HepG2 (cell line): ENCODE data around the gene FAM111B. TPM values are rescaled to one million over a fixed set of nuclear protein-coding genes. Genes with fewer than 3 reads are reported as not detected.

ENCODE experiments used
- BORCS8-MEF2B ChIP-seq: sonication (generic); formaldehyde crosslinking; IDR thresholded peaks from 2 replicates; pipeline ENCODE4 v1.8.0; 2022; ENCODE audit warnings: mild to moderate bottlenecking, missing genetic modification reagents
- FOXK1 ChIP-seq: sonication (generic); formaldehyde crosslinking; IDR thresholded peaks from 2 replicates; pipeline ENCODE4 v1.4.0; 2020; ENCODE audit warnings: low read depth, missing genetic modification reagents, borderline replicate concordance
- HOXD1 ChIP-seq: sonication (generic); formaldehyde crosslinking; IDR thresholded peaks from 2 replicates; pipeline ENCODE4 v1.5.0; 2020; ENCODE audit warnings: missing genetic modification reagents
- JARID2 ChIP-seq: sonication (generic); formaldehyde crosslinking; IDR thresholded peaks from 2 replicates; pipeline ENCODE4 v1.8.1; 2023; ENCODE audit warnings: missing genetic modification reagents, inconsistent platforms; ENCODE audit not compliant: insufficient replicate concordance
- JUN ChIP-seq: sonication (generic); formaldehyde crosslinking; IDR thresholded peaks from 2 replicates; pipeline ENCODE4 v1.4.0; 2020; ENCODE audit warnings: mild to moderate bottlenecking, missing genetic modification reagents
- KDM2A ChIP-seq: sonication (generic); formaldehyde crosslinking; IDR thresholded peaks from 2 replicates; pipeline ENCODE4 v1.4.0; 2020; ENCODE audit warnings: low read depth, missing genetic modification reagents, borderline replicate concordance
- KDM3A ChIP-seq: IDR thresholded peaks from 2 replicates; pipeline ENCODE4 v1.6.1; 2018; ENCODE audit warnings: low read depth, missing compliant biosample characterization
- KLF16 ChIP-seq, 2 experiments: sonication (generic) in 1 of 2; formaldehyde crosslinking in 1 of 2; IDR thresholded peaks; 2 replicates each; pipeline versions ENCODE4 v1.6.1 to v1.8.0; 2016 to 2023; ENCODE audit warnings: missing genetic modification reagents in 2 of 2, missing compliant biosample characterization in 1 of 2
- MIXL1 ChIP-seq: IDR thresholded peaks from 2 replicates; pipeline ENCODE4 v1.6.1; 2016
- NFE2L1 ChIP-seq: sonication (generic); formaldehyde crosslinking; IDR thresholded peaks from 2 replicates; pipeline ENCODE4 v1.4.0; 2020; ENCODE audit warnings: missing genetic modification reagents, mild to moderate bottlenecking, borderline replicate concordance
- PCBP1 ChIP-seq: fragments of 200-400 bp; formaldehyde crosslinking; IDR thresholded peaks from 2 replicates; pipeline ENCODE4 v1.6.1; 2017; ENCODE audit warnings: mild to moderate bottlenecking, low read depth, low read length, borderline replicate concordance
- RBFOX2 ChIP-seq: fragments of 200-400 bp; formaldehyde crosslinking; IDR thresholded peaks from 2 replicates; pipeline ENCODE4 v1.6.1; 2017; ENCODE audit warnings: low read depth, mild to moderate bottlenecking, low read length
- SP4 ChIP-seq: sonication (generic); formaldehyde crosslinking; IDR thresholded peaks from 2 replicates; pipeline ENCODE4 v1.8.1; 2023; ENCODE audit warnings: mild to moderate bottlenecking, missing genetic modification reagents
- TBX2 ChIP-seq: sonication (generic); formaldehyde crosslinking; IDR thresholded peaks from 2 replicates; pipeline ENCODE4 v1.5.0; 2020; ENCODE audit warnings: missing genetic modification reagents, mild to moderate bottlenecking, borderline replicate concordance
- WIZ ChIP-seq: sonication (generic); formaldehyde crosslinking; IDR thresholded peaks from 2 replicates; pipeline ENCODE4 v1.5.1; 2020; ENCODE audit warnings: mild to moderate bottlenecking, missing genetic modification reagents
- ZFP36L2 ChIP-seq: sonication (generic); formaldehyde crosslinking; IDR thresholded peaks from 2 replicates; pipeline ENCODE4 v1.4.0; 2020; ENCODE audit warnings: missing genetic modification reagents
- ZIK1 ChIP-seq: sonication (generic); formaldehyde crosslinking; IDR thresholded peaks from 2 replicates; pipeline ENCODE4 v1.5.0; 2020; ENCODE audit warnings: mild to moderate bottlenecking, low read depth, missing genetic modification reagents, borderline replicate concordance
- ZNF143 ChIP-seq: sonication (generic); formaldehyde crosslinking; IDR thresholded peaks from 2 replicates; pipeline ENCODE4 v1.4.0; 2020; ENCODE audit warnings: missing genetic modification reagents
- ZNF256 ChIP-seq: sonication (generic); formaldehyde crosslinking; conservative IDR thresholded peaks from 2 replicates; pipeline ENCODE4 v1.4.0; 2020; ENCODE audit warnings: missing genetic modification reagents
- ZNF263 ChIP-seq: sonication (generic); formaldehyde crosslinking; IDR thresholded peaks from 2 replicates; pipeline ENCODE4 v1.4.0; 2020; ENCODE audit warnings: missing genetic modification reagents
- ZNF564 ChIP-seq: sonication (generic); formaldehyde crosslinking; IDR thresholded peaks from 2 replicates; pipeline ENCODE4 v1.8.1; 2023; ENCODE audit warnings: mild to moderate bottlenecking, missing genetic modification reagents
- ZNF570 ChIP-seq: sonication (generic); formaldehyde crosslinking; IDR thresholded peaks from 2 replicates; pipeline ENCODE4 v1.4.0; 2020; ENCODE audit warnings: mild to moderate bottlenecking, missing genetic modification reagents, borderline replicate concordance
- ZNF577 ChIP-seq: sonication (generic); formaldehyde crosslinking; IDR thresholded peaks from 2 replicates; pipeline ENCODE4 v1.4.0; 2020; ENCODE audit warnings: mild to moderate bottlenecking, low read depth, missing genetic modification reagents, borderline replicate concordance
- polyA plus RNA-seq, 8 experiments: library from polyadenylated mRNA; depleted of rRNA in 3 of 8; stranded (reverse) in 7 of 8; unstranded in 1 of 8; fragments of >200 nt; fragmentation: Illumina TruSeq in 4 of 8; extraction: Trizol in 4 of 8; gene quantifications; 2 replicates each; pipeline versions ENCODE4 v1.2.1 to v1.2.3, GENCODE V29; 2011 to 2016; ENCODE audit warnings: low read depth in 4 of 8, missing spikeins in 1 of 8, mixed read lengths in 1 of 8; ENCODE audit not compliant: insufficient read depth in 1 of 8
- total RNA-seq, 5 experiments: library from RNA; depleted of rRNA; stranded (reverse); fragments of >200 nt; fragmentation: Illumina TruSeq; extraction: Trizol; gene quantifications; 2 replicates each; pipeline ENCODE4 v1.2.3, GENCODE V29; 2016; ENCODE audit warnings: low read depth in 1 of 5
- TF ChIP-seq, protein P1 (sequence below): sonication (generic); formaldehyde crosslinking; IDR thresholded peaks from 2 replicates; pipeline ENCODE4 v1.5.1; 2020; ENCODE audit warnings: missing genetic modification reagents, mild to moderate bottlenecking, borderline replicate concordance
- TF ChIP-seq, protein P2 (sequence below): sonication (generic); formaldehyde crosslinking; IDR thresholded peaks from 2 replicates; pipeline ENCODE4 v1.8.1; 2023; ENCODE audit warnings: missing genetic modification reagents, mild to moderate bottlenecking, borderline replicate concordance
- TF ChIP-seq, protein P3 (sequence below): IDR thresholded peaks from 2 replicates; pipeline ENCODE4 v1.6.1; 2016; ENCODE audit warnings: missing compliant biosample characterization, missing genetic modification reagents, borderline replicate concordance
- TF ChIP-seq, protein P4 (sequence below): sonication (generic); formaldehyde crosslinking; IDR thresholded peaks from 2 replicates; pipeline ENCODE4 v1.9.0; 2021; ENCODE audit warnings: missing genetic modification reagents, borderline replicate concordance

FAM111B gene
- total and polyA plus RNA-seq, 2 of the 13 experiments (the other 11 are each of a cell fraction or from before 2014, with no cell fraction given), result 1.6 to 28.2 TPM

DNA sequence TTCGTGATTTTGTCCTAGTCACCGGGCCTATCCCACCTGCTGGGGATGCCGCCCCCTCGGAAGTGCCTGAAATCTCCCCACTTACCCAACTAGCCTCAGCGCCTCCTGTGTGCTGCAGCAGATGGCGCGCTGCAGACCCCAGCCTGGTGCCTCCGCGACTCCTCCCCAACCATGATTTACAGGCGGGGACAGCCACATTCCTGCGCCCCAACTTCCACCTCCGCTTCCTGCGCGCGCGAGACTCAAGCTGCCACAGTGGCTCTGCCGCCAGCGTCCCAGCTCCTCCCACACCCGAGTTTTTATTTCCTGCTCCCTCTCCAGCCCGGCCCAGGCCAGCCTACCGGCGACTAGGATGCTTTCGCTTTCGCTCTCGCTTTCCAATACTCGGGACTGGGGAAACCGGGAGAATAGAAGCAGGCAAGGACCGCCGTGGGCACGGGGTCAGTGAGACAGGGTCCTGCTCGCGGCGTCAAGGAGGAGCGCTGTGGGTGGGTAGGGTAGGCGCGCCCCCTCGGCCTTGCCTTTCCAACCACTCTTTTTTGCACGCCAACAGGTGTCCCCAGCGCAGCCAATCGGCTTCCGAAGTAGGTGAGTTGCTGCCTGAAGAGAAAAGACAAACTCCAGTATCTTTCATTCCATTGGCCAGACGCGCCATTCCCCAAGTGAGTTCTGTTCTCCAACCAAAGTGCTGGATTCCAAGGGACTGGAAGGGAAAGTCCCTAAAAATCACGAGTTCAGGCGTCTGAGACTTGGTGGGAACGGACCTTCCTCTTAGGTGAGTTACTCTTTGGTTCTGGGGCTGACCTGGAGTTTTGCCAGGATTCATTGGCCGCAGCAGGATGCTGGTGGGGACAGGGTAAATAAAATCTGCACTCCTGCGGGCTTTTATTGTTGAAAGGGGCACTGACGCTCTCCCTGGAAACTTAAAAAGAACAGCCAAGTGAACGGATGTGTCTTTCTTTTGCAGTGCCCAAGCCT, 35.8 kb downstream of the FAM111B start, which contains the start of gene FAM111A (continued):
- TF ChIP-seq FOXK1 (CRISPR knock-in tag) (no peak), SP4 (CRISPR knock-in tag) (peak; percentile 46; the same call in 1 of the 2 replicates), ZNF564 (CRISPR knock-in tag) (0 out of 2 replicates have a peak, but pooled peaks have one; percentile 42), BORCS8-MEF2B (peak; percentile 91), ZNF263 (CRISPR knock-in tag) (peak; percentile 80), JUN (CRISPR knock-in tag) (no peak), WIZ (CRISPR knock-in tag) (no peak), ZFP36L2 (CRISPR knock-in tag) (no peak), ZNF570 (CRISPR knock-in tag) (no peak), MIXL1 (CRISPR knock-in tag) (no peak), RBFOX2 (peak; percentile 69), JARID2 (CRISPR knock-in tag) (no peak), PCBP1 (no peak), ZNF256 (CRISPR knock-in tag) (0 out of 2 replicates have a peak, but pooled peaks have one; percentile 50), TBX2 (peak; percentile 18; the same call in 1 of the 2 replicates), ZNF577 (CRISPR knock-in tag) (no peak), ZNF143 (0 out of 2 replicates have a peak, but pooled peaks have one; percentile 29), KLF16 (CRISPR knock-in tag; IDR thresholded peaks at IDR 0.05) (0 out of 4 replicates have a peak, but pooled peaks of 1 of the 2 experiments have one; percentile 7), ZIK1 (no peak), NFE2L1 (CRISPR knock-in tag) (no peak), KDM3A (CRISPR knock-in tag) (no peak), KDM2A (peak; percentile 57), HOXD1 (no peak; the same call in 1 of the 2 replicates)
- TF ChIP-seq, protein P1, sequence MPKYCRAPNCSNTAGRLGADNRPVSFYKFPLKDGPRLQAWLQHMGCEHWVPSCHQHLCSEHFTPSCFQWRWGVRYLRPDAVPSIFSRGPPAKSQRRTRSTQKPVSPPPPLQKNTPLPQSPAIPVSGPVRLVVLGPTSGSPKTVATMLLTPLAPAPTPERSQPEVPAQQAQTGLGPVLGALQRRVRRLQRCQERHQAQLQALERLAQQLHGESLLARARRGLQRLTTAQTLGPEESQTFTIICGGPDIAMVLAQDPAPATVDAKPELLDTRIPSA, result no peak
- TF ChIP-seq, protein P2, sequence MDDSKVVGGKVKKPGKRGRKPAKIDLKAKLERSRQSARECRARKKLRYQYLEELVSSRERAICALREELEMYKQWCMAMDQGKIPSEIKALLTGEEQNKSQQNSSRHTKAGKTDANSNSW, result no peak
- TF ChIP-seq, protein P3, sequence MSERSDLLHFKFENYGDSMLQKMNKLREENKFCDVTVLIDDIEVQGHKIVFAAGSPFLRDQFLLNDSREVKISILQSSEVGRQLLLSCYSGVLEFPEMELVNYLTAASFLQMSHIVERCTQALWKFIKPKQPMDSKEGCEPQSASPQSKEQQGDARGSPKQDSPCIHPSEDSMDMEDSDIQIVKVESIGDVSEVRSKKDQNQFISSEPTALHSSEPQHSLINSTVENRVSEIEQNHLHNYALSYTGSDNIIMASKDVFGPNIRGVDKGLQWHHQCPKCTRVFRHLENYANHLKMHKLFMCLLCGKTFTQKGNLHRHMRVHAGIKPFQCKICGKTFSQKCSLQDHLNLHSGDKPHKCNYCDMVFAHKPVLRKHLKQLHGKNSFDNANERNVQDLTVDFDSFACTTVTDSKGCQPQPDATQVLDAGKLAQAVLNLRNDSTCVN, result 0 out of 2 replicates have a peak, but pooled peaks have one; percentile 27
- TF ChIP-seq, protein P4, sequence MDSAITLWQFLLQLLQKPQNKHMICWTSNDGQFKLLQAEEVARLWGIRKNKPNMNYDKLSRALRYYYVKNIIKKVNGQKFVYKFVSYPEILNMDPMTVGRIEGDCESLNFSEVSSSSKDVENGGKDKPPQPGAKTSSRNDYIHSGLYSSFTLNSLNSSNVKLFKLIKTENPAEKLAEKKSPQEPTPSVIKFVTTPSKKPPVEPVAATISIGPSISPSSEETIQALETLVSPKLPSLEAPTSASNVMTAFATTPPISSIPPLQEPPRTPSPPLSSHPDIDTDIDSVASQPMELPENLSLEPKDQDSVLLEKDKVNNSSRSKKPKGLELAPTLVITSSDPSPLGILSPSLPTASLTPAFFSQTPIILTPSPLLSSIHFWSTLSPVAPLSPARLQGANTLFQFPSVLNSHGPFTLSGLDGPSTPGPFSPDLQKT (CRISPR knock-in tag), result no peak
